H1 (cell line): ENCODE measurements around the gene ISL2. TPM values are rescaled to one million over a fixed set of nuclear protein-coding genes. Genes with fewer than 3 reads are reported as not detected.

Source experiments
- ASH2L ChIP-seq: fragments of 200-600, 300-600 bp; sonication (generic); IDR thresholded peaks from one replicate; pipeline ENCODE4 v1.7.1; 2017; ENCODE audit warnings: low read length
- ATF3 ChIP-seq: IDR thresholded peaks from 2 replicates; pipeline ENCODE4 v1.6.1; 2011; ENCODE audit warnings: low read depth, mild to moderate bottlenecking, low read length; ENCODE audit not compliant: insufficient read depth
- EP300 ChIP-seq, 2 experiments: IDR thresholded peaks; 1 replicate in 1 of 2; 2 replicates in 1 of 2; pipeline ENCODE4 v1.6.1; 2011 to 2012; ENCODE audit warnings: low read depth in 2 of 2, low read length in 2 of 2, mild to moderate bottlenecking in 2 of 2, borderline replicate concordance in 1 of 2, inconsistent platforms in 1 of 2, moderate library complexity in 1 of 2
- EZH2 ChIP-seq: fragments of 200-600 bp; sonication (generic); IDR thresholded peaks from 2 replicates; pipeline ENCODE4 v1.7.1; 2012; ENCODE audit warnings: low read depth, mild to moderate bottlenecking, moderate library complexity, low read length, inconsistent platforms; ENCODE audit not compliant: severe bottlenecking
- JUN ChIP-seq: IDR thresholded peaks from 2 replicates; pipeline ENCODE4 v1.6.1; 2011; ENCODE audit warnings: low read depth, mild to moderate bottlenecking, improper control_type of control experiment, low read length
- JUND ChIP-seq: IDR thresholded peaks from 2 replicates; pipeline ENCODE4 v1.6.1; 2011; ENCODE audit warnings: mild to moderate bottlenecking, improper control_type of control experiment, low read length
- KDM5A ChIP-seq: fragments of 200-600 bp; IDR thresholded peaks from 2 replicates; pipeline ENCODE4 v1.7.1; 2012; ENCODE audit warnings: mild to moderate bottlenecking, low read length, inconsistent platforms, mixed read lengths
- POU5F1 ChIP-seq: IDR thresholded peaks from 2 replicates; pipeline ENCODE4 v1.6.1; 2011; ENCODE audit warnings: low read depth, mild to moderate bottlenecking, low read length, moderate library complexity
- RAD21 ChIP-seq, 2 experiments: IDR thresholded peaks in 1 of 2; conservative IDR thresholded peaks in 1 of 2; 2 replicates each; pipeline ENCODE4 v1.6.1; 2011; ENCODE audit warnings: low read depth in 2 of 2, low read length in 2 of 2, improper control_type of control experiment in 1 of 2, inconsistent platforms in 1 of 2, mild to moderate bottlenecking in 1 of 2, moderate library complexity in 1 of 2
- RBBP5 ChIP-seq: IDR thresholded peaks from 2 replicates; pipeline ENCODE4 v1.7.1; 2012; ENCODE audit warnings: low read depth, mild to moderate bottlenecking, inconsistent platforms, low read length, moderate library complexity, borderline replicate concordance
- RNF2 ChIP-seq: fragments of 200-900, 300-1000 bp; sonication (generic); IDR thresholded peaks from 2 replicates; pipeline ENCODE4 v1.7.1; 2016; ENCODE audit warnings: borderline replicate concordance, low read depth, mild to moderate bottlenecking, antibody characterized with exemption, low read length; ENCODE audit not compliant: poor library complexity, severe bottlenecking; ENCODE audit errors: missing control alignments
- SIX5 ChIP-seq: IDR thresholded peaks from 2 replicates; pipeline ENCODE4 v1.6.1; 2011; ENCODE audit warnings: mild to moderate bottlenecking, low read depth, low read length
- SP4 ChIP-seq: IDR thresholded peaks from 2 replicates; pipeline ENCODE4 v1.6.1; 2012; ENCODE audit warnings: low read length, inconsistent platforms
- SRF ChIP-seq: IDR thresholded peaks from 2 replicates; pipeline ENCODE4 v1.6.1; 2011; ENCODE audit warnings: mild to moderate bottlenecking, low read depth, low read length, moderate library complexity
- TAF1 ChIP-seq: IDR thresholded peaks from 2 replicates; pipeline ENCODE4 v1.6.1; 2011; ENCODE audit warnings: mild to moderate bottlenecking, low read depth, low read length
- TBP ChIP-seq: IDR thresholded peaks from 2 replicates; pipeline ENCODE4 v1.6.1; 2011; ENCODE audit warnings: low read depth, low read length, improper control_type of control experiment
- TCF12 ChIP-seq: IDR thresholded peaks from 2 replicates; pipeline ENCODE4 v1.6.1; 2011; ENCODE audit warnings: low read depth, mild to moderate bottlenecking, low read length
- polyA plus RNA-seq, 7 experiments: library from polyadenylated mRNA; depleted of rRNA in 3 of 7; stranded (reverse) in 5 of 7; unstranded in 2 of 7; fragments of >200 nt in 5 of 7; fragments of 200-250 nt in 2 of 7; gene quantifications; 1 replicate in 5 of 7; 2 replicates in 1 of 7; 4 replicates in 1 of 7; pipeline versions ENCODE4 v1.2.1 to v1.2.3, GENCODE V29; 2011 to 2013; ENCODE audit warnings: missing spikeins in 2 of 7, mixed read lengths in 2 of 7
- total RNA-seq: library from RNA; stranded (reverse); fragmentation: NEBNext Ultra II Directional; extraction: Animal tissue kit (Norgen Biotek cat#: 25700); gene quantifications from 2 replicates; pipeline ENCODE4 v1.2.1, GENCODE V29; 2021

ISL2 gene
- total and polyA plus RNA-seq, 2 of the 8 experiments (the other 6 are each of a cell fraction or from before 2014, with no cell fraction given): 0.32 to 0.99 TPM

GRCh38 chr15:76337696-76338485, 1.3 kb downstream of the ISL2 start (continued):
- TF ChIP-seq TCF12: no peak
- TF ChIP-seq EZH2: peak; percentile 97
- no peak for TF ChIP-seq RBBP5
- TF ChIP-seq RAD21 (IDR thresholded peaks at IDR 0.05 in 1 of 2, conservative IDR thresholded peaks at IDR 0.05 in 1 of 2; ENCODE audit: low read depth in 2 of 2, low read length in 2 of 2): no peak
- TF ChIP-seq ATF3: no peak
- no peak for TF ChIP-seq SP4
- no peak for TF ChIP-seq TAF1
- TF ChIP-seq JUND: no peak
- no peak for TF ChIP-seq EP300 (IDR thresholded peaks at IDR 0.05; ENCODE audit: borderline replicate concordance in 1 of 2, low read depth in 2 of 2, low read length in 2 of 2)
- TF ChIP-seq POU5F1: no peak
- TF ChIP-seq SRF: no peak
- peak; percentile 97 for TF ChIP-seq RNF2
- TF ChIP-seq ASH2L: no peak
- TF ChIP-seq KDM5A: no peak
- no peak for TF ChIP-seq SIX5
- TF ChIP-seq JUN: no peak
- TF ChIP-seq TBP: no peak
